Ovary (tissue), 9 donors: ENCODE results near the gene PARD3. TPM values are rescaled to one million over a fixed set of nuclear protein-coding genes. Genes with fewer than 3 reads are reported as not detected.
"Not testable (repeated sequence)": the region's sequence is repeated elsewhere in the genome, so short reads cannot be mapped to it uniquely, and the experiment has no call there.

Source experiments
- DNase-seq, 5 donors: peaks; one replicate each; pipeline ENCODE4 v3.0.0-alpha.2; 2019 to 2020
- H3K27ac ChIP-seq, 2 donors: fragments of 200-600 bp; one replicate each; pipeline versions ENCODE4 v1.5.1 to v1.8.0; 2019 to 2022
- H3K27me3 ChIP-seq: fragments of 200-600 bp; one replicate; pipeline ENCODE4 v1.8.0; 2022
- H3K36me3 ChIP-seq: fragments of 200-600 bp; sonication (generic); one replicate; pipeline ENCODE4 v1.5.1; 2019
- H3K4me1 ChIP-seq: one replicate; pipeline ENCODE4 v1.8.1; 2013; ENCODE audit warnings: mild to moderate bottlenecking, moderate library complexity; ENCODE audit not compliant: insufficient read depth
- H3K4me3 ChIP-seq: fragments of 200-600 bp; sonication (generic); one replicate; pipeline ENCODE4 v1.5.1; 2017
- H3K9me3 ChIP-seq, 2 donors: fragments of 200-600 bp in 1 of 2; sonication (generic) in 1 of 2; one replicate each; pipeline versions ENCODE4 v1.5.1 to v1.8.1; 2013 to 2019; ENCODE audit warnings: mild to moderate bottlenecking in 1 of 2, moderate library complexity in 1 of 2
- EP300 ChIP-seq: sonication (generic); formaldehyde crosslinking; IDR thresholded peaks from one replicate; pipeline ENCODE4 v1.6.1; 2017; ENCODE audit warnings: antibody characterized with exemption
- POLR2A ChIP-seq: fragments of 450-650 bp; IDR thresholded peaks from one replicate; pipeline ENCODE4 v1.6.1; 2017; ENCODE audit warnings: antibody characterized with exemption, mild to moderate bottlenecking, moderate library complexity
- WGBS, 3 donors: extraction: QIAGEN DNeasy Blood & Tissue Kit in 1 of 3; methylation state at CpG; one replicate each; pipeline versions ENCODE4 v1.1.5 to v1.1.7; 2013 to 2017; 5-methylcytosine and 5-hydroxymethylcytosine counted together
- intact Hi-C, 4 donors: fragments of 100-400 bp; cut with DNase I; formaldehyde crosslinking; loops; one replicate each; pipeline versions ENCODE4 v1.11.0 to v1.15.1; 2022 to 2023
- polyA plus RNA-seq, 2 donors: library from polyadenylated mRNA; stranded (reverse); fragments of 200-250 nt in 1 of 2; fragments of 350-450 nt in 1 of 2; fragmentation: Illumina TruSeq in 1 of 2; extraction: RNeasy Lipid Tissue Mini Kit (QIAGEN cat#74804) in 1 of 2; gene quantifications; one replicate each; pipeline ENCODE4 v1.2.3, GENCODE V29; 2013 to 2014
- total RNA-seq, 7 donors: library from RNA; depleted of rRNA in 2 of 7; stranded (reverse); fragments of >200 nt in 2 of 7; fragmentation: NEBNext Ultra II Directional in 3 of 7; extraction: Animal tissue kit (Norgen Biotek cat#: 25700) in 3 of 7; gene quantifications; one replicate each; pipeline versions ENCODE4 v1.1.0 to v1.2.4, GENCODE V29; 2016 to 2023
- TF ChIP-seq, protein P1 (sequence below), 3 donors: fragments of 450-650 bp in 2 of 3; fragments of 200-600 bp in 1 of 3; IDR thresholded peaks; one replicate each; pipeline versions ENCODE4 v1.5.1 to v1.8.0; 2016 to 2022; ENCODE audit warnings: antibody characterized with exemption in 3 of 3, mild to moderate bottlenecking in 1 of 3
- donor health status: DM: no; HTN: no; CAD: no; lungs with moderate emphysema.
- donor health status: DM: no; HTN: no; CAD: no.
- donor health status: Bipolar disorder and iron deficiency.
- donor health status: DM: yes; HTN: yes; CAD: no.
- donor health status: DM: no; HTN: no; CAD: no.
- donor health status: DM: yes; HTN: yes; CAD: no.

Gene PARD3
- total and polyA plus RNA-seq, 9 donors: 31.8 to 92.3 (median 67.1) TPM

GRCh38 chr10:34702093-34702937 is 112.8 kb downstream of the PARD3 start:
- Histone ChIP-seq H3K36me3 (no peaks in the 10 kb centered on the region), H3K27ac (peak overlapping the region in 1 of 2 donors; percentile 35), H3K27me3 (no peaks in the 10 kb centered on the region), H3K9me3 (no peaks in the 10 kb centered on the region), H3K4me1 (peaks cover 28% of the 10 kb centered on the region), H3K4me3 (no peak overlapping the region)
- TF ChIP-seq POLR2A: no peak
- TF ChIP-seq EP300: no peak
- TF ChIP-seq, protein P1, sequence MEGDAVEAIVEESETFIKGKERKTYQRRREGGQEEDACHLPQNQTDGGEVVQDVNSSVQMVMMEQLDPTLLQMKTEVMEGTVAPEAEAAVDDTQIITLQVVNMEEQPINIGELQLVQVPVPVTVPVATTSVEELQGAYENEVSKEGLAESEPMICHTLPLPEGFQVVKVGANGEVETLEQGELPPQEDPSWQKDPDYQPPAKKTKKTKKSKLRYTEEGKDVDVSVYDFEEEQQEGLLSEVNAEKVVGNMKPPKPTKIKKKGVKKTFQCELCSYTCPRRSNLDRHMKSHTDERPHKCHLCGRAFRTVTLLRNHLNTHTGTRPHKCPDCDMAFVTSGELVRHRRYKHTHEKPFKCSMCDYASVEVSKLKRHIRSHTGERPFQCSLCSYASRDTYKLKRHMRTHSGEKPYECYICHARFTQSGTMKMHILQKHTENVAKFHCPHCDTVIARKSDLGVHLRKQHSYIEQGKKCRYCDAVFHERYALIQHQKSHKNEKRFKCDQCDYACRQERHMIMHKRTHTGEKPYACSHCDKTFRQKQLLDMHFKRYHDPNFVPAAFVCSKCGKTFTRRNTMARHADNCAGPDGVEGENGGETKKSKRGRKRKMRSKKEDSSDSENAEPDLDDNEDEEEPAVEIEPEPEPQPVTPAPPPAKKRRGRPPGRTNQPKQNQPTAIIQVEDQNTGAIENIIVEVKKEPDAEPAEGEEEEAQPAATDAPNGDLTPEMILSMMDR (IDR thresholded peaks at IDR 0.05): no peak
- WGBS, 3 donors: 33 to 49% (median 46%) methylated on average over 8 of the region's 8 CpGs
- no peak for DNase-seq
- intact Hi-C loops: no loop called here

DNA sequence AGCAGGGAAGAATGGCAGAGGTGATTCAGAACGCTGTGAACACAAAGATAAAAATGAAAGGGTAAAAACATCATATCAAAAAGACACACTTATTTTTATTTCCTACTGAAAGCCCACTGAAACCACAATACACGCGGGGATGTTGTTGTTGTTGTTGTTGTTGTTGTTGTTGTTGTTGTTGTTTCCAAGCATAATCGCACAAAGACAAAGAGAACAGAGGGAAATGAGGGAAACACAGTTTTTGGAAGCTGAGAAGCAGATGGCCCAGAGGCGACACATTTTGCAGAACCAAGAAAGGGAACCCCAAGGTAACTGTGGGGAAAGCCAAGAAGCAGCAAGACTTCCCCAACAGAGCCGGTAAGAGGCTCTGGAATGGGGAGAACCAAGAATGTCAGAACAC is 113.9 kb downstream of the PARD3 start:
- DNase-seq: no peak
- TF ChIP-seq POLR2A (no peak), EP300 (no peak)
- TF ChIP-seq, protein P1 (IDR thresholded peaks at IDR 0.05): no peak
- WGBS, 3 donors: 78 to 88% (median 85%) methylated on average over 6 of the region's 6 CpGs
- H3K4me3 ChIP-seq: no peak overlapping the region
- no peaks in the 10 kb centered on the region for H3K27me3 ChIP-seq
- H3K27ac ChIP-seq: no peak overlapping the region
- H3K9me3 ChIP-seq: no peaks in the 10 kb centered on the region
- no peaks in the 10 kb centered on the region for H3K36me3 ChIP-seq
- intact Hi-C loops: no loop called here
- peaks cover 27% of the 10 kb centered on the region for H3K4me1 ChIP-seq

DNA sequence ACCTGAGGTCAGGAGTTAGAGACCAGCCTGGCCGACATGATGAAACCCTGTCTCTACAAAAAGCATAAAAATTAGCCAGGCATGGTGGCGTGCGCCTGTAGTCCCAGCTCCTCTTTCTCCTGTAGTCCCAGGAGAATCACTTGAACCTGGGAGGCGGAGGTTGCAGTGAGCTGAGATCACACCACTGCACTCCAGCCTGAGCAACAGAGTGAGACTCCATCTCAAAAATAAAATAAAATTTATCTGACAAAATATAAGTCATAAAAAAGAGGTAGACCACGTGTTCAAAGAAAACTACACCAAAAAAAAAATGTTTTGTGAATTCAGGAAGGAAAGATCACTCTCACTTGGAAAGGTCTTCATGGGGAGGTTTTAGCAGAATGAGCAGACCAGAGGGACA is 114.3 kb downstream of the PARD3 start:
- H3K4me1 ChIP-seq: peaks cover 27% of the 10 kb centered on the region
- intact Hi-C loops, DNase-seq, H3K9me3 ChIP-seq, H3K27ac ChIP-seq, H3K27me3 ChIP-seq, H3K36me3 ChIP-seq, H3K4me3 ChIP-seq: not testable (repeated sequence)
- WGBS, 3 donors: 77 to 82% (median 81%) methylated on average over 5 of the region's 5 CpGs

DNA sequence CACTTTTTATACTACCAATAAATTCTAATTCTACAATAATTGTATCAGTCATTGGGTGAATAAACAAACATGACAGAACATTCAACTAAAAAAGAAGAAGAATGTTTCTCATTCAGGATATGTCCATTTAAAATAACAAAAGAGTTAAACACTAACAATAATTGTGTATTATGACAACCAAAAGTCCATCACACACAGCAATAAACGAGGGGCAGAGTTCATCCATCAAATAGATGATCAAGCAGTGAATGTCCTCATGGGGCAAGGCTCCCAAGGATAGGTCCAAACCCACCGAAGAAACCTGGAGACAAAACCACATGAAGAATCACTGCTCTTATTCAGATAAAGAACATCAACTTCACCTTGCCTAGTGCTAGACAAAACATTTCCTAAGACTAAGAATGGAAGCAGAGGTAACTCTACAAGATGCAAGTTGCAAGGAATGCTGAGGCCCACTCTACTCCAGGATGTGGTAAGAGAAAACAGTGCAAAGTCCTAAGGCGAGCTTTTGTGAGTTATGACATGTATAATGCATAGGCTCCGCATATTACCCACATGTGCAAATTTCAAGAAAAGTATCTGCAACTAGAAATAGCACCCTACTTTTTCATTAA is 115.1 kb downstream of the PARD3 start:
- intact Hi-C loops: no loop called here
- Histone ChIP-seq H3K27me3 (no peaks in the 10 kb centered on the region), H3K4me3 (no peak overlapping the region), H3K4me1 (peaks cover 24% of the 10 kb centered on the region), H3K9me3 (no peaks in the 10 kb centered on the region), H3K36me3 (no peaks in the 10 kb centered on the region), H3K27ac (no peak overlapping the region)
- DNase-seq: no peak
- no peak for TF ChIP-seq POLR2A
- no peak for TF ChIP-seq EP300
- TF ChIP-seq, protein P1 (IDR thresholded peaks at IDR 0.05): no peak
- 86 to 93% (median 88%) methylated on average over 4 of the region's 4 CpGs for WGBS, 3 donors

- Histone ChIP-seq H3K4me1 (peaks cover 24% of the 10 kb centered on the region), H3K36me3 (no peaks in the 10 kb centered on the region), H3K27me3 (no peaks in the 10 kb centered on the region), H3K9me3 (no peaks in the 10 kb centered on the region), H3K27ac (no peak overlapping the region), H3K4me3 (no peak overlapping the region)
- WGBS, 3 donors: 45 to 57% (median 48%) methylated on average over 3 of the region's 3 CpGs
- no peak for DNase-seq
- intact Hi-C loops: no loop called here
- TF ChIP-seq, protein P1 (IDR thresholded peaks at IDR 0.05): no peak
- TF ChIP-seq EP300: no peak
These were observed 116.1 kb downstream of the PARD3 start for GRCh38 chr10:34698979-34699378.
